Neuronal stem cell (in vitro differentiated cells): ENCODE measurements around the gene PMPCB.

ENCODE experiments used
- DNase-seq: peaks from one replicate; pipeline ENCODE4 v3.0.0-alpha.2; 2013; ENCODE audit warnings: low spot score
- H2AFZ ChIP-seq: one replicate; pipeline ENCODE4 v1.6.1; 2013; ENCODE audit warnings: mild to moderate bottlenecking, low read length, inconsistent platforms
- H2AK5ac ChIP-seq: 2 replicates; pipeline ENCODE4 v1.6.1; 2013; ENCODE audit warnings: low read depth, mild to moderate bottlenecking, inconsistent platforms, low read length, moderate library complexity, mixed read lengths
- H2BK120ac ChIP-seq: 2 replicates; pipeline ENCODE4 v1.6.1; 2013; ENCODE audit warnings: low read depth, mild to moderate bottlenecking, inconsistent platforms, low read length, moderate library complexity, mixed read lengths
- H2BK12ac ChIP-seq: one replicate; pipeline ENCODE4 v1.6.1; 2013; ENCODE audit warnings: low read length, inconsistent platforms
- H2BK15ac ChIP-seq: 2 replicates; pipeline ENCODE4 v1.6.1; 2013; ENCODE audit warnings: mild to moderate bottlenecking, low read length, inconsistent platforms, mixed read lengths
- H2BK5ac ChIP-seq: one replicate; pipeline ENCODE4 v1.6.1; 2013; ENCODE audit warnings: inconsistent platforms, mild to moderate bottlenecking, low read length, moderate library complexity
- H3K14ac ChIP-seq: one replicate; pipeline ENCODE4 v1.6.1; 2013; ENCODE audit warnings: low read length, inconsistent platforms
- H3K18ac ChIP-seq: 2 replicates; pipeline ENCODE4 v1.6.1; 2013; ENCODE audit warnings: low read length, inconsistent platforms
- H3K23ac ChIP-seq: 2 replicates; pipeline ENCODE4 v1.6.1; 2013; ENCODE audit warnings: low read depth, mild to moderate bottlenecking, mixed read lengths, low read length, inconsistent platforms; ENCODE audit not compliant: poor library complexity
- H3K27ac ChIP-seq: replicated peaks from 3 replicates; pipeline ENCODE4 v1.5.1; 2013; ENCODE audit warnings: low read length, inconsistent platforms
- H3K27me3 ChIP-seq, 3 experiments: 2 replicates each; pipeline ENCODE4 v1.6.1; 2013; ENCODE audit warnings: low read length in 3 of 3, mild to moderate bottlenecking in 2 of 3, inconsistent platforms in 1 of 3, low read depth in 1 of 3, mixed read lengths in 1 of 3, moderate library complexity in 1 of 3; ENCODE audit not compliant: control insufficient read depth in 3 of 3, insufficient read depth in 3 of 3
- H3K36me3 ChIP-seq, 2 donors: replicated peaks in 1 of 2; 2 replicates each; pipeline ENCODE4 v1.6.1; 2013; ENCODE audit warnings: low read length in 2 of 2; ENCODE audit not compliant: control insufficient read depth in 2 of 2, insufficient read depth in 2 of 2
- H3K4ac ChIP-seq: 2 replicates; pipeline ENCODE4 v1.6.1; 2013; ENCODE audit warnings: inconsistent platforms, mild to moderate bottlenecking, low read length, moderate library complexity
- H3K4me1 ChIP-seq, 2 donors: 1 replicate in 1 of 2; 2 replicates in 1 of 2; pipeline ENCODE4 v1.6.1; 2013; ENCODE audit warnings: low read length in 2 of 2, low read depth in 1 of 2; ENCODE audit not compliant: control insufficient read depth in 2 of 2, insufficient read depth in 1 of 2
- H3K4me2 ChIP-seq: one replicate; pipeline ENCODE4 v1.6.1; 2013; ENCODE audit warnings: mild to moderate bottlenecking, low read length, inconsistent platforms; ENCODE audit not compliant: insufficient read depth, poor library complexity, severe bottlenecking
- H3K4me3 ChIP-seq, 2 donors: 2 replicates each; pipeline ENCODE4 v1.5.1; 2013; ENCODE audit warnings: low read length in 2 of 2, mild to moderate bottlenecking in 2 of 2, inconsistent platforms in 1 of 2, moderate library complexity in 1 of 2
- H3K79me1 ChIP-seq: one replicate; pipeline ENCODE4 v1.6.1; 2013; ENCODE audit warnings: low read depth, mild to moderate bottlenecking, inconsistent platforms, low read length, moderate library complexity
- H3K9ac ChIP-seq: one replicate; pipeline ENCODE4 v1.6.1; 2013; ENCODE audit warnings: mild to moderate bottlenecking, low read depth, low read length, inconsistent platforms; ENCODE audit not compliant: poor library complexity
- H3K9me3 ChIP-seq, 2 donors: replicated peaks in 1 of 2; 2 replicates each; pipeline versions ENCODE3 to v1.6.1; 2013; ENCODE audit warnings: low read length in 2 of 2, mild to moderate bottlenecking in 2 of 2, inconsistent platforms in 1 of 2, low read depth in 1 of 2, mixed read lengths in 1 of 2, moderate library complexity in 1 of 2; ENCODE audit not compliant: control insufficient read depth in 2 of 2, insufficient read depth in 1 of 2
- H4K8ac ChIP-seq: one replicate; pipeline ENCODE4 v1.6.1; 2013; ENCODE audit warnings: low read depth, mild to moderate bottlenecking, inconsistent platforms, low read length, moderate library complexity
- H4K91ac ChIP-seq: one replicate; pipeline ENCODE4 v1.6.1; 2013; ENCODE audit warnings: low read length, low read depth, mild to moderate bottlenecking, inconsistent platforms; ENCODE audit not compliant: poor library complexity
- WGBS, 2 donors: extraction: QIAGEN DNeasy Blood & Tissue Kit; methylation state at CpG; one replicate each; pipeline ENCODE4 v1.1.7; 2013; ENCODE audit warnings: missing lambda C conversion rate in 2 of 2, mixed read lengths in 1 of 2; ENCODE audit not compliant: insufficient read length in 2 of 2, insufficient replicate concordance in 1 of 2; ENCODE audit errors: extremely low coverage in 2 of 2; 5-methylcytosine and 5-hydroxymethylcytosine counted together

The PMPCB gene

GRCh38 chr7:103292122-103292521 lies 5.1 kb upstream of the PMPCB start:
- Histone ChIP-seq H2AK5ac (no peak overlapping the region), H2BK12ac (no peak overlapping the region), H2AFZ (peak overlapping the region; percentile 35), H3K36me3 (no peaks in the 10 kb centered on the region), H3K23ac (no peak overlapping the region), H3K27ac (no peak overlapping the region), H3K4me3 (no peak overlapping the region), H3K4me1 (peaks cover 0 to 3% of the 10 kb centered on the region in 2 donors), H2BK120ac (no peak overlapping the region), H3K18ac (no peak overlapping the region), H4K8ac (no peak overlapping the region), H3K27me3 (peaks cover 0 to 2% (median 0%) of the 10 kb centered on the region in 3 experiments), H3K79me1 (no peaks in the 10 kb centered on the region), H2BK15ac (no peak overlapping the region), H3K14ac (no peak overlapping the region), H3K9ac (no peak overlapping the region), H3K4me2 (no peak overlapping the region), H2BK5ac (no peak overlapping the region), H4K91ac (no peak overlapping the region), H3K9me3 (no peaks in the 10 kb centered on the region), H3K4ac (no peak overlapping the region)
- DNase-seq: no peak
- WGBS, 2 donors: no CpG with 5 or more reads among the region's 3 CpGs

GRCh38 chr7:103293526-103293925 lies 3.7 kb upstream of the PMPCB start:
- H3K4me3 ChIP-seq: no peak overlapping the region
- no peak overlapping the region for H3K4me2 ChIP-seq
- no peak overlapping the region for H3K9ac ChIP-seq
- no peak overlapping the region for H3K27ac ChIP-seq
- no peak overlapping the region for H2BK15ac ChIP-seq
- WGBS, 2 donors: no CpG with 5 or more reads among the region's 1 CpG
- peaks cover 0 to 2% (median 0%) of the 10 kb centered on the region in 3 experiments for H3K27me3 ChIP-seq
- no peak overlapping the region for H3K4ac ChIP-seq
- no peak overlapping the region for H2AFZ ChIP-seq
- H3K9me3 ChIP-seq: no peaks in the 10 kb centered on the region
- no peak overlapping the region for H2BK12ac ChIP-seq
- peaks cover 0 to under 1% of the 10 kb centered on the region in 2 donors for H3K36me3 ChIP-seq
- no peak overlapping the region for H3K18ac ChIP-seq
- no peak for DNase-seq
- no peak overlapping the region for H4K91ac ChIP-seq
- H4K8ac ChIP-seq: no peak overlapping the region
- no peak overlapping the region for H2BK120ac ChIP-seq
- no peak overlapping the region for H2AK5ac ChIP-seq
- H3K4me1 ChIP-seq: peaks cover 3 to 5% of the 10 kb centered on the region in 2 donors
- no peak overlapping the region for H3K23ac ChIP-seq
- peaks cover 2% of the 10 kb centered on the region for H3K79me1 ChIP-seq
- no peak overlapping the region for H2BK5ac ChIP-seq
- no peak overlapping the region for H3K14ac ChIP-seq

GRCh38 chr7:103297837-103298179 lies 573 bp downstream of the PMPCB start:
- peak overlapping the region; percentile 59 for H3K4me2 ChIP-seq
- H3K4ac ChIP-seq: no peak overlapping the region
- no CpG with 5 or more reads among the region's 7 CpGs for WGBS, 2 donors
- no peak overlapping the region for H4K8ac ChIP-seq
- no peak overlapping the region for H3K27ac ChIP-seq
- no peak for DNase-seq
- no peak overlapping the region for H2BK15ac ChIP-seq
- no peaks in the 10 kb centered on the region for H3K27me3 ChIP-seq
- peak overlapping the region; percentile 22 for H4K91ac ChIP-seq
- peak overlapping the region; percentile 90 for H2AFZ ChIP-seq
- no peak overlapping the region for H3K18ac ChIP-seq
- H3K9ac ChIP-seq: no peak overlapping the region
- peaks cover 4 to 5% of the 10 kb centered on the region in 2 donors for H3K4me1 ChIP-seq
- no peak overlapping the region for H3K14ac ChIP-seq
- peak overlapping the region; percentile 94 for H3K23ac ChIP-seq
- no peak overlapping the region for H2BK120ac ChIP-seq
- no peak overlapping the region for H2BK12ac ChIP-seq
- peaks cover 9 to 44% of the 10 kb centered on the region in 2 donors for H3K36me3 ChIP-seq
- no peaks in the 10 kb centered on the region for H3K9me3 ChIP-seq
- H3K4me3 ChIP-seq: peak overlapping the region; percentile 80 to 82
- peaks cover 2% of the 10 kb centered on the region for H3K79me1 ChIP-seq
- H2BK5ac ChIP-seq: no peak overlapping the region
- no peak overlapping the region for H2AK5ac ChIP-seq

- WGBS, 2 donors: no CpG with 5 or more reads among the region's 6 CpGs
- no peak overlapping the region for H4K91ac ChIP-seq
- H2AK5ac ChIP-seq: no peak overlapping the region
- H3K4me2 ChIP-seq: no peak overlapping the region
- H2AFZ ChIP-seq: no peak overlapping the region
- H2BK120ac ChIP-seq: no peak overlapping the region
- no peak overlapping the region for H3K4me3 ChIP-seq
- DNase-seq: no peak
- no peak overlapping the region for H3K14ac ChIP-seq
- H3K9ac ChIP-seq: no peak overlapping the region
- no peaks in the 10 kb centered on the region for H3K9me3 ChIP-seq
- H2BK12ac ChIP-seq: no peak overlapping the region
- no peak overlapping the region for H3K4ac ChIP-seq
- peaks cover 4 to 5% of the 10 kb centered on the region in 2 donors for H3K4me1 ChIP-seq
- H4K8ac ChIP-seq: no peak overlapping the region
- H3K18ac ChIP-seq: no peak overlapping the region
- H2BK15ac ChIP-seq: no peak overlapping the region
- no peaks in the 10 kb centered on the region for H3K27me3 ChIP-seq
- H2BK5ac ChIP-seq: no peak overlapping the region
- H3K79me1 ChIP-seq: peaks cover 4% of the 10 kb centered on the region
- H3K23ac ChIP-seq: no peak overlapping the region
- peaks cover 13 to 62% of the 10 kb centered on the region in 2 donors for H3K36me3 ChIP-seq
- no peak overlapping the region for H3K27ac ChIP-seq
Observed at GRCh38 chr7:103299660-103300059, 2.4 kb downstream of the PMPCB start.
